HAP-1 (cell line): ENCODE data around the gene TUSC2.
A peak's percentile ranks its signal among the peaks of the same experiment; 100 is the strongest.

Experiments used
- DNase-seq, 2 experiments: peaks; one replicate each; pipeline ENCODE4 v3.0.0-alpha.2; 2016 to 2020; ENCODE audit warnings: low spot score in 2 of 2
- H3K27me3 ChIP-seq: fragments of 250-450 bp; sonication (Bioruptor Pico); 2 replicates; pipeline ENCODE4 v1.5.1; 2020; ENCODE audit warnings: low read depth, mild to moderate bottlenecking, moderate library complexity
- H3K36me3 ChIP-seq: fragments of 250-450 bp; sonication (Bioruptor Pico); replicated peaks from 2 replicates; pipeline ENCODE4 v1.5.1; 2020; ENCODE audit warnings: mild to moderate bottlenecking
- H3K4me1 ChIP-seq: fragments of 250-450 bp; sonication (Bioruptor Pico); 2 replicates; pipeline ENCODE4 v1.5.1; 2020; ENCODE audit warnings: mild to moderate bottlenecking
- H3K4me3 ChIP-seq: fragments of 250-450 bp; sonication (Bioruptor Pico); 2 replicates; pipeline ENCODE4 v1.5.1; 2020; ENCODE audit warnings: mild to moderate bottlenecking, moderate library complexity
- H3K9me3 ChIP-seq: fragments of 250-450 bp; sonication (Bioruptor Pico); 2 replicates; pipeline ENCODE4 v1.5.1; 2020; ENCODE audit warnings: mild to moderate bottlenecking, moderate library complexity
- in situ Hi-C: fragments of 300-500 bp; cut with MboI; formaldehyde crosslinking; loops from 3 replicates; pipeline ENCODE4 v1.14.3; 2020; ENCODE audit warnings: low sequenced_read_pairs, inconsistent platforms, mixed read lengths

Gene TUSC2

GRCh38 chr3:50359760-50360110 lies 31.7 kb upstream of the TUSC2 start:
- Histone ChIP-seq H3K9me3 (no peaks in the 10 kb centered on the region), H3K4me1 (peaks cover 23% of the 10 kb centered on the region), H3K4me3 (peak overlapping the region; percentile 74), H3K27me3 (no peaks in the 10 kb centered on the region), H3K36me3 (peaks cover 42% of the 10 kb centered on the region)
- no peak for DNase-seq
- in situ Hi-C loops, result loop anchor here (10.0 kb wide), 1 partner anchor 1025 kb away; the partner anchor contains the start of gene MANF

GRCh38 chr3:50358911-50359759 lies 31.1 kb upstream of the TUSC2 start, which contains the start of gene TMEM115:
TMEM115 (minus strand) TSS chr3:50359521; CDS start chr3:50359063, 458 bp downstream.
- in situ Hi-C loops, result loop anchor here (10.0 kb wide), 1 partner anchor 1026 kb away; the partner anchor contains the start of gene MANF
- no peaks in the 10 kb centered on the region for H3K27me3 ChIP-seq
- H3K4me3 ChIP-seq, result peak within 1 kb of the TSS; percentile 74
- peaks cover 48% of the 10 kb centered on the region for H3K36me3 ChIP-seq
- H3K4me1 ChIP-seq, result peaks cover 23% of the 10 kb centered on the region
- no peaks in the 10 kb centered on the region for H3K9me3 ChIP-seq
- DNase-seq, result peak; percentile 98 to 99

GRCh38 chr3:50358355-50358910 lies 30.4 kb upstream of the TUSC2 start:
- in situ Hi-C loops, result loop anchor here (10.0 kb wide), 1 partner anchor 1026 kb away; the partner anchor contains the start of gene MANF

GRCh38 chr3:50357481-50357880 lies 29.5 kb upstream of the TUSC2 start:
- H3K4me3 ChIP-seq, result peak overlapping the region; percentile 74
- DNase-seq, result no peak
- in situ Hi-C loops, result loop anchor here (10.0 kb wide), 1 partner anchor 1027 kb away; the partner anchor contains the start of gene MANF
- H3K9me3 ChIP-seq, result no peaks in the 10 kb centered on the region
- H3K27me3 ChIP-seq, result no peaks in the 10 kb centered on the region
- H3K4me1 ChIP-seq, result peaks cover 23% of the 10 kb centered on the region
- peaks cover 56% of the 10 kb centered on the region for H3K36me3 ChIP-seq

More at GRCh38 chr3:50358355-50358910, 30.4 kb upstream of the TUSC2 start:
- H3K27me3 ChIP-seq, result no peaks in the 10 kb centered on the region
- H3K4me3 ChIP-seq, result peak overlapping the region; percentile 74
- DNase-seq, result no peak
- H3K9me3 ChIP-seq, result no peaks in the 10 kb centered on the region
- H3K36me3 ChIP-seq, result peaks cover 53% of the 10 kb centered on the region
- H3K4me1 ChIP-seq, result peaks cover 23% of the 10 kb centered on the region

GRCh38 chr3:50356553-50356952 lies 28.5 kb upstream of the TUSC2 start:
- Histone ChIP-seq H3K36me3 (peaks cover 56% of the 10 kb centered on the region), H3K9me3 (no peaks in the 10 kb centered on the region), H3K27me3 (no peaks in the 10 kb centered on the region), H3K4me3 (peak overlapping the region; percentile 74; the same call in 1 of the 2 replicates), H3K4me1 (peaks cover 23% of the 10 kb centered on the region)
- DNase-seq, result peak in 1 of 2 experiments; percentile 47
- in situ Hi-C loops, result loop anchor here (10.0 kb wide), 1 partner anchor 1028 kb away; the partner anchor contains the start of gene MANF

GRCh38 chr3:50355829-50356552 lies 28.0 kb upstream of the TUSC2 start:
- DNase-seq, result no peak
- no peaks in the 10 kb centered on the region for H3K27me3 ChIP-seq
- peak overlapping the region; percentile 4; the same call in 1 of the 2 replicates for H3K4me3 ChIP-seq
- H3K9me3 ChIP-seq, result no peaks in the 10 kb centered on the region
- peaks cover 59% of the 10 kb centered on the region for H3K36me3 ChIP-seq
- in situ Hi-C loops, result loop anchor here (10.0 kb wide), 1 partner anchor 1029 kb away; the partner anchor contains the start of gene MANF
- peaks cover 23% of the 10 kb centered on the region for H3K4me1 ChIP-seq

GRCh38 chr3:50354850-50355249 lies 26.8 kb upstream of the TUSC2 start:
- H3K9me3 ChIP-seq, result no peaks in the 10 kb centered on the region
- peaks cover 59% of the 10 kb centered on the region for H3K36me3 ChIP-seq
- no peak for DNase-seq
- no peak overlapping the region for H3K4me3 ChIP-seq
- H3K27me3 ChIP-seq, result no peaks in the 10 kb centered on the region
- in situ Hi-C loops, result loop anchor here (10.0 kb wide), 1 partner anchor 1030 kb away; the partner anchor contains the start of gene MANF
- H3K4me1 ChIP-seq, result peaks cover 28% of the 10 kb centered on the region

GRCh38 chr3:50354186-50354764 lies 26.3 kb upstream of the TUSC2 start:
- Histone ChIP-seq H3K4me1 (peaks cover 28% of the 10 kb centered on the region), H3K36me3 (peaks cover 59% of the 10 kb centered on the region), H3K27me3 (no peaks in the 10 kb centered on the region), H3K4me3 (no peak overlapping the region), H3K9me3 (no peaks in the 10 kb centered on the region)
- in situ Hi-C loops, result loop anchor here (10.0 kb wide), 1 partner anchor 1031 kb away; the partner anchor contains the start of gene MANF
- DNase-seq, result no peak

- peaks cover 61% of the 10 kb centered on the region for H3K36me3 ChIP-seq
- DNase-seq, result no peak
- in situ Hi-C loops, result loop anchor here (10.0 kb wide), 1 partner anchor 1031 kb away; the partner anchor contains the start of gene MANF
These were observed 25.4 kb upstream of the TUSC2 start for GRCh38 chr3:50353245-50354004.

GRCh38 chr3:50352781-50353180 lies 24.8 kb upstream of the TUSC2 start:
- peaks cover 26% of the 10 kb centered on the region for H3K4me1 ChIP-seq
- in situ Hi-C loops, result loop anchor here (10.0 kb wide), 1 partner anchor 1032 kb away; the partner anchor contains the start of gene MANF

More at GRCh38 chr3:50353245-50354004, 25.4 kb upstream of the TUSC2 start:
- Histone ChIP-seq H3K27me3 (no peaks in the 10 kb centered on the region), H3K4me1 (peaks cover 28% of the 10 kb centered on the region), H3K4me3 (no peak overlapping the region), H3K9me3 (no peaks in the 10 kb centered on the region)

GRCh38 chr3:50351323-50351697 lies 23.3 kb upstream of the TUSC2 start:
- Histone ChIP-seq H3K4me3 (peak overlapping the region; percentile 90), H3K36me3 (peaks cover 50% of the 10 kb centered on the region), H3K27me3 (no peaks in the 10 kb centered on the region), H3K9me3 (no peaks in the 10 kb centered on the region), H3K4me1 (peaks cover 12% of the 10 kb centered on the region)
- DNase-seq, result no peak
- in situ Hi-C loops, result loop anchor here (10.0 kb wide), 1 partner anchor 1033 kb away; the partner anchor contains the start of gene MANF

More at GRCh38 chr3:50352781-50353180, 24.8 kb upstream of the TUSC2 start:
- H3K9me3 ChIP-seq, result no peaks in the 10 kb centered on the region
- peaks cover 61% of the 10 kb centered on the region for H3K36me3 ChIP-seq
- H3K4me3 ChIP-seq, result no peak overlapping the region
- peak in 1 of 2 experiments; percentile 22 for DNase-seq
- H3K27me3 ChIP-seq, result no peaks in the 10 kb centered on the region
